Activated T-cell treated with anti-CD3 and anti-CD28 coated beads, Interleukin-2, amount 50 U/mL, for 1 hour (primary cell): ENCODE results near the gene PIP4K2C.
"Not testable (repeated sequence)": the region's sequence is repeated elsewhere in the genome, so short reads cannot be mapped to it uniquely, and the experiment has no call there.

Source experiments
- DNase-seq: peaks from one replicate; pipeline ENCODE4 v3.0.0-alpha.2; 2020

PIP4K2C gene

DNA sequence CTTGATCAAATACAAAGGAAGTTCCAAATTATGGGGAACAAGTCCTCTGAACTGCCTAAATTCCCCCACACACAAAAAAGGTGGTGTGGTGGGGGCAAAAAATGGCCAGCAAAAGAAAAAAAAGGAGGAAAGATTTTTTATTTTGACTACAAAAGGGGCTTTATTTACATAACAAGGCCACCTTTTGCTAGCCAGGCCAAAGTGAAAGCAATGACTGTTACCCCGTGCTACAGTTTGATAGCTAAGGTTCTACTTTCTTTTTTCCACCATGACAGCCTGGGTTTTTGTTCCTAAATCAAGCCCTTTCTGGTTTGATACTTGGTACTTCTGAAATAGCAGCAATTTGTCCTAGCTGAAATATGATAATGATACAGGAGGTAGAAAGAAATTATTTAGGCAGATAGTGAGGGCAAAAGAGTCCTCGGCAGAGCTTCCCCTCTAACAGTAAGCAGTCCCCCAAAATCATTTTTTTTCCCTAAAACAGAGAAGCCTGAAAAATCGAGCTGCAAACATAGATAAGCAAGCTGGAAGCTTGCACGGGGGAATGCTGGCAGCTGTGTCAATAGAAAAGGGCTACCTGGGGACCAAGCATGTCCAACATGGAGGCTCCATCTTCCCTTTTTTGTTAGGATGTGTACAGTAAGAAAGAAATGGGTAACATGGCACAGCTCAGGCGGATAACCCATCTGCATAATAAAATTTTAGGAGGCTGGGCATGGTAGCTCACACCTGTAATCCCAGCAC lies 50.9 kb downstream of the PIP4K2C start:
- no peak for DNase-seq

- DNase-seq, result not testable (repeated sequence)
These were observed 55.1 kb downstream of the PIP4K2C start for GRCh38 chr12:57645990-57646658.

DNA sequence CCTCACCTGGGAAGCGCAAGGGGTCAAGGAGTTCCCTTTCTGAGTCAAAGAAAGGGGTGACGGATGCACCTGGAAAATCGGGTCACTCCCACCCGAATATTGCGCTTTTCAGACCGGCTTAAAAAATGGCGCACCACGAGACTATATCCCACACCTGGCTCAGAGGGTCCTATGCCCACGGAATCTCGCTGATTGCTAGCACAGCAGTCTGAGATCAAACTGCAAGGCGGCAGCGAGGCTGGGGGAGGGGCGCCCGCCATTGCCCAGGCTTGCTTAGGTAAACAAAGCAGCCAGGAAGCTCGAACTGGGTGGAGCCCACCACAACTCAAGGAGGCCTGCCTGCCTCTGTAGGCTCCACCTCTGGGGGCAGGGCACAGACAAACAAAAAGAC lies 55.7 kb downstream of the PIP4K2C start:
- not testable (repeated sequence) for DNase-seq
